Stimulated activated effector memory CD8-positive, alpha-beta T cell treated with anti-CD3 and anti-CD28 coated beads, Interleukin-12 subunit alpha, Interleukin-12 subunit beta, amount 100 ng/mL, for 72 hours (primary cell): Measurements from ENCODE around the gene GIMAP6.
A peak's percentile ranks its signal among the peaks of the same experiment; 100 is the strongest.
"Not testable (repeated sequence)": the region's sequence is repeated elsewhere in the genome, so short reads cannot be mapped to it uniquely, and the experiment has no call there.

Source experiments
- ATAC-seq: fragments of 150-1000 bp; cut with Tn5 transposase; 2 replicates; pipeline ENCODE4 v1.10.0; 2021
- DNase-seq, 2 donors: peaks; one replicate each; pipeline ENCODE4 v3.0.0; 2021 to 2022; ENCODE audit warnings: low spot score in 2 of 2
- H3K27ac Mint-ChIP-seq: one replicate; pipeline ENCODE4 v1.8.0; 2022; ENCODE audit warnings: mild to moderate bottlenecking, mixed read lengths
- H3K36me3 Mint-ChIP-seq: one replicate; pipeline ENCODE4 v1.8.0; 2022; ENCODE audit warnings: mild to moderate bottlenecking, mixed read lengths
- H3K4me1 Mint-ChIP-seq: one replicate; pipeline ENCODE4 v1.8.0; 2022; ENCODE audit warnings: mixed read lengths
- H3K4me3 Mint-ChIP-seq: one replicate; pipeline ENCODE4 v1.8.0; 2022; ENCODE audit warnings: mild to moderate bottlenecking, mixed read lengths
- H3K9me3 Mint-ChIP-seq: one replicate; pipeline ENCODE4 v1.8.0; 2022; ENCODE audit warnings: mixed read lengths

GIMAP6 gene

DNA sequence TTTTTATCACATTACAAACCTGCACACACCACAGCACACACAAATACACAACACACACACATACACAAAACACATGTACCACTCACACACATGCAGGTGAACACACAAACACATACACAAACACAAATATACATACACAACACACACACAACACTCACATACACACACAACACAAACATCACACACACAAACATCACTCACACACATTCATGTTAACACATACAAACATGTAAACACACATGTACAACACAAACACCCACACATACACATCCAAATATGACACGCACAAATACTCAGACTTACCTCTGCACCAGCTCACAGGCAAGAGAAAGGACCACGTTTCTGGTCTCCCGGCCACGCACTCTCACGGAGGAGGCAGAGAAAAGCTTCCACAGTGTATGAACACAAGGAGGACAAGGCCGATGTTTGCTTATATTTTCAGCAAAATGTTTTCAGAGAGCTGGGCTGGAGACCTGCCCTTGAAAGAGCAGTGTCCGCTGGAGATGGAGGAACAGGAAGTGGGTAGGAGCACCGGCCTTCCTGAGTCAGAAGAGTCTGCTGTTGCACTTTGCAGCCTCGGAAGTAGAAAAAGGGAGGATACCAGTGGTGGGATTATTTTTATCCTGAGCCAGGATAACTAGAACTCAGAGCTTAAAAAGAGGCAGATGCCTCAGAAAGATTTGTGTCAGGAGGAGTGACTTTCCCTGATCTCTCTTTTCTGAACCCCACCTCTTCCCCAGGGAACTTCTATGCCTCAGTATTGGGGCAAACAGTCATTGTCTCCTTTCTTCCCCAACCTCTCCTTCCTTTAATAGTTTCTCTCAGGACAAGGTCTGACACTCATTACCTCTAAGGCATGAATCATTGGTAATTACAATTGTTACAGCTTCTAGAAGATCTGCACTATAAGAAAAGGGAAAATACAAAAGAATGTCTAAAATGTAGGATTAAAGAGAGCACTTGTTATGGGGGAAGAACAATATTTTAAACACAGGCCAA lies at the start of gene GIMAP6:
TSS of gene GIMAP6 (minus strand) at position 520 of the 999 bp plus-strand sequence. CDS start 2,243 bp downstream, outside the sequence.
- Mint-ChIP-seq H3K4me3 (peak within 1 kb of the TSS; percentile 88), H3K27ac (peak within 1 kb of the TSS; percentile 94), H3K9me3 (no peaks in the 10 kb centered on the region), H3K4me1 (peaks cover 68% of the 10 kb centered on the region), H3K36me3 (peaks cover 45% of the 10 kb centered on the region)
- ATAC-seq (peak; percentile 85), DNase-seq (peak; percentile 16 to 68)

DNA sequence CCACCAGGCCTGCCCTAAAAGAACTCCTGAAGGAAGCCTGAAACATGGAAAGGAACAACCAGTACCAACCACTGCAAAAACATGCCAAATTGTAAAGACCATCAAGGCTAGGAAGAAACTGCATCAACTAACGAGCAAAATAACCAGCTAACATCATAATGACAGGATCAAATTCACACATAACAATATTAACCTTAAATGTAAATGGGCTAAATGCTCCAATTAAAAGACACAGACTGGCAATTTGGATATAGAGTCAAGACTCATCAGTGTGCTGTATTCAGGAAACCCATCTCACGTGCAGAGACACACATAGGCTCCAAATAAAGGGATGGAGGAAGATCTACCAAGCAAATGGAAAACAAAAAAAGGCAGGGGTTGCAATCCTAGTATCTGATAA lies 48.2 kb upstream of the GIMAP6 start:
- not testable (repeated sequence) for H3K36me3 Mint-ChIP-seq, ATAC-seq, H3K9me3 Mint-ChIP-seq, DNase-seq
- Mint-ChIP-seq H3K27ac (peak overlapping the region; percentile 96), H3K4me1 (peaks cover 86% of the 10 kb centered on the region), H3K4me3 (peak overlapping the region; percentile 21)

DNA sequence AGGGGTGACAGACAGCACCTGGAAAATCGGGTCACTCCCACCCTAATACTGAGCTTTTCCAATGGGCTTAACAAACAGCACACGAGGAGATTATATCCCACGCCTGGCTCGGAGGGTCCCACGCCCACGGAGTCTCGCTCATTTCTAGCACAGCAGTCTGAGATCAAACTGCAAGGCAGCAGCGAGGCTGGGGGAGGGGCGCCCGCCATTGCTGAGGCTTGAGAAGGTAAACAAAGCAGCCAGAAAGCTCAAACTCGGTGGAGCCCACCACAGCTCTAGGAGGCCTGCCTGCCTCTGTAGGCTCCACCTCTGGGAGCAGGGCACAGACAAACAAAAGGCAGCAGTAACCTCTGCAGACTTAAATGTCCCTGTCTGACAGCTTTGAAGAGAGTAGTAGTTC lies 46.4 kb upstream of the GIMAP6 start:
- peak overlapping the region; percentile 55 for H3K4me3 Mint-ChIP-seq
- H3K27ac Mint-ChIP-seq, ATAC-seq: not testable (repeated sequence)

GRCh38 chr7:150676854-150677253 lies 44.7 kb upstream of the GIMAP6 start:
- not testable (repeated sequence) for H3K36me3 Mint-ChIP-seq, ATAC-seq, H3K9me3 Mint-ChIP-seq, DNase-seq
- Mint-ChIP-seq H3K27ac (peak overlapping the region; percentile 78), H3K4me3 (peak overlapping the region; percentile 32), H3K4me1 (peaks cover 64% of the 10 kb centered on the region)

More for the DNA sequence above, 46.4 kb upstream of the GIMAP6 start:
- H3K4me1 Mint-ChIP-seq: peaks cover 74% of the 10 kb centered on the region
- DNase-seq, H3K9me3 Mint-ChIP-seq, H3K36me3 Mint-ChIP-seq: not testable (repeated sequence)

DNA sequence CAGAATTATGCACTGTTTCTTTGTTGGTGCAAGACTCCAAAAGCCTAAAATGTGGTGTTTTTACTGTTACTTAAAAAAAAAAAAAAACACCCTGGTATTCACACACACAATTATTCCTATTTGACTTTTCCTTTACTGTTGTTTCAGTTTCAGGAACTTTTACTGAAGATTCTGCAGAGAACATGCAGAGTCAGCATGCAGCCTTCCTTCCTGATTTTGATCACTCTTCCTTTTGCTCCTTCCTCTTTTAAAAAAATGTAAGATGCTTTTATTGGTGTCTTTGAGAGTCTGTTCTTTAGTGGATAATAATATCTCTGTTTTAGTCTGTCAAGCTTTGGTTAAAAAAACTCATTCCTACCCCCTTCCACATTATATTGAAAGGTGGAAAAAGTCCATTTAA lies 44.1 kb upstream of the GIMAP6 start:
- H3K4me1 Mint-ChIP-seq: peaks cover 63% of the 10 kb centered on the region
- peak overlapping the region; percentile 78 for H3K27ac Mint-ChIP-seq
- not testable (repeated sequence) for H3K9me3 Mint-ChIP-seq, H3K36me3 Mint-ChIP-seq, ATAC-seq, DNase-seq
- peak overlapping the region; percentile 32 for H3K4me3 Mint-ChIP-seq

GRCh38 chr7:150675714-150676113 lies 43.5 kb upstream of the GIMAP6 start:
- ATAC-seq (no peak), DNase-seq (no peak)
- peaks cover 63% of the 10 kb centered on the region for H3K4me1 Mint-ChIP-seq
- peaks cover 6% of the 10 kb centered on the region for H3K36me3 Mint-ChIP-seq
- H3K9me3 Mint-ChIP-seq: peaks cover 5% of the 10 kb centered on the region
- no peak overlapping the region for H3K4me3 Mint-ChIP-seq
- peak overlapping the region; percentile 45 for H3K27ac Mint-ChIP-seq

DNA sequence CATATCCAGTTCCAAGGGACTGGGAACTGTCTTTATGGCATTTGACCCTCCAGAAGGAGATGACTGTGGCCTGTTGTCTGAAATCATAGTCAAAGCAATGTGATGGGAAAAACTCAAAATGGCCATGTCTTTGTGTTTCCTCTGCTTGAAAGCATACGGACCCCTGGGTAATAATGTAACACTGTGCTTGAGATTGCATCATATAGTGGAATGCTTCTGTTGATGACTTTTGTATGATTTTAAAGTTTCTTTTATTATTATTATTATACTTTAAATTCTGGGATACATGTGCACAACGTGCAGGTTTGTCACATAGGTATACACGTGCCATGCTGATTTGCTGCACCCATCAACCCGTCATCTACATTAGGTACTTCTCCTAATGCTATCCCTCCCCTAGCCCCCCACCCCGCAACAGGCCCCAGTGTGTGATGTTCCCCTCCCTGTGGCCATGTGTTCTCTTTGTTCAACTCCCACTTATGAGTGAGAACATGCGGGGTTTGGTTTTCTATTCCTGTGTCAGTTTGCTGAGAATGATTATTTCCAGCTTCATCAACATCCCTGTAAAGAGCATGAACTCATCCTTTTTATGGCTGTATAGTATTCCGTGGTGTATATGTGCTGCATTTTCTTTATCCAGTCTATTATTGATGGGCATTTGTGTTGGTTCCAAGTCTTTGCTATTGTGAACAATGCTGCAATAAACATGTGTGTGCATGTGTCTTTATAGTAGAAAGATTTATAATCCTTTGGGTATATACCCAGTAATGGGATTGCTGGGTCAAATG lies 39.8 kb upstream of the GIMAP6 start:
- peaks cover 63% of the 10 kb centered on the region for H3K4me1 Mint-ChIP-seq
- H3K4me3 Mint-ChIP-seq, H3K27ac Mint-ChIP-seq, H3K36me3 Mint-ChIP-seq, DNase-seq, H3K9me3 Mint-ChIP-seq, ATAC-seq: not testable (repeated sequence)

GRCh38 chr7:150668977-150669376 lies 36.8 kb upstream of the GIMAP6 start:
- peak overlapping the region; percentile 92 for H3K27ac Mint-ChIP-seq
- H3K4me3 Mint-ChIP-seq: no peak overlapping the region
- peaks cover 72% of the 10 kb centered on the region for H3K4me1 Mint-ChIP-seq
- H3K9me3 Mint-ChIP-seq: peaks cover 8% of the 10 kb centered on the region
- ATAC-seq (no peak), DNase-seq (no peak)
- peaks cover 6% of the 10 kb centered on the region for H3K36me3 Mint-ChIP-seq

DNA sequence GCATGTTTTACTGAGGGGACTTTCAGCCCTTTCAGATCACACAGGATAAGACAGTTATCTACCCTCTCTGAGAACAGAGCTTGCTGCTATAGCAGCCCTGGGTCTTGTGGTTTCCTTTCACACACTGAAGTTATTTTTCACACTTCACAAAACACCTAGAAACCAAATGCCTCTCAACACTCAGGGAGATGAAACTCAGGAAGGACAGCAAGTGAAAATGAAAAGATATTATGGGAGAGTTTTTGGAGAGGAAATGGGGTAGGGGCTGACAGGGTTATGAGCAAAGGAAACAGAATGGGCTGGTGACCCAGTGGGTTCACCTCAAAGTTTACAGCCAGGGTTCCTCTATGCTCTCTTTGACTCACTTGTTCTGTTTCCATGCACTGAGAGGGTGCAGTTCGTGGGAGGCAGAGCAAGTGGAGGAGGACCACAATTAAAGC lies 36.3 kb upstream of the GIMAP6 start:
- peak; percentile 92 for ATAC-seq

GRCh38 chr7:150666412-150666811 lies 34.2 kb upstream of the GIMAP6 start:
- Mint-ChIP-seq H3K36me3 (peaks cover 3% of the 10 kb centered on the region), H3K9me3 (peaks cover 3% of the 10 kb centered on the region), H3K27ac (peak overlapping the region; percentile 92), H3K4me1 (peaks cover 84% of the 10 kb centered on the region), H3K4me3 (peak overlapping the region; percentile 67)
- ATAC-seq (no peak), DNase-seq (no peak)

More for the DNA sequence above, 36.3 kb upstream of the GIMAP6 start:
- H3K36me3 Mint-ChIP-seq: peaks cover 6% of the 10 kb centered on the region
- DNase-seq: peak in 1 of 2 donors; percentile 81
- H3K27ac Mint-ChIP-seq: peak overlapping the region; percentile 92
- H3K9me3 Mint-ChIP-seq: peaks cover 8% of the 10 kb centered on the region
- H3K4me1 Mint-ChIP-seq: peaks cover 77% of the 10 kb centered on the region
- H3K4me3 Mint-ChIP-seq: peak overlapping the region; percentile 67

DNA sequence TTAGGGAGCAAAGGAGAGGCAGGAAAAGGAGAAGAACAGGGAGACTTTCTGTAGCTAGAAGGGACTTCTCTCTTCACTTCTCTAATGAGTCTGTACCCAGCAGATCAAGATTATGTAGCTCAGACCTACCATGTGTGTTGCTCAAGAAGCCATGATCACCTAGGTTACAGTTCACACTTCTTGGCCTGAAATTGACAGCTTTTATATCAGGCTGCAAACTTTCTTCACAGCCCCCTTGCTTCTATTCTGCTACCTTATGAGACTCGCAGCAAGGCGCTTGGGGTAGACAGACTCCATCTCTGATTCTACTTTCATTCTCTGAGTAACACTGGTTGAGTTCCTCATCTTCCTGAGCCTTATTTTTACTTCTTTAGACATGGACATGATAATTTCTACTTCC lies 33.7 kb upstream of the GIMAP6 start:
- H3K4me3 Mint-ChIP-seq: peak overlapping the region; percentile 67
- DNase-seq: no peak
- H3K36me3 Mint-ChIP-seq: no peaks in the 10 kb centered on the region
- H3K4me1 Mint-ChIP-seq: peaks cover 84% of the 10 kb centered on the region
- H3K27ac Mint-ChIP-seq: peak overlapping the region; percentile 92
- peak; percentile 52 for ATAC-seq
- peaks cover 3% of the 10 kb centered on the region for H3K9me3 Mint-ChIP-seq

DNA sequence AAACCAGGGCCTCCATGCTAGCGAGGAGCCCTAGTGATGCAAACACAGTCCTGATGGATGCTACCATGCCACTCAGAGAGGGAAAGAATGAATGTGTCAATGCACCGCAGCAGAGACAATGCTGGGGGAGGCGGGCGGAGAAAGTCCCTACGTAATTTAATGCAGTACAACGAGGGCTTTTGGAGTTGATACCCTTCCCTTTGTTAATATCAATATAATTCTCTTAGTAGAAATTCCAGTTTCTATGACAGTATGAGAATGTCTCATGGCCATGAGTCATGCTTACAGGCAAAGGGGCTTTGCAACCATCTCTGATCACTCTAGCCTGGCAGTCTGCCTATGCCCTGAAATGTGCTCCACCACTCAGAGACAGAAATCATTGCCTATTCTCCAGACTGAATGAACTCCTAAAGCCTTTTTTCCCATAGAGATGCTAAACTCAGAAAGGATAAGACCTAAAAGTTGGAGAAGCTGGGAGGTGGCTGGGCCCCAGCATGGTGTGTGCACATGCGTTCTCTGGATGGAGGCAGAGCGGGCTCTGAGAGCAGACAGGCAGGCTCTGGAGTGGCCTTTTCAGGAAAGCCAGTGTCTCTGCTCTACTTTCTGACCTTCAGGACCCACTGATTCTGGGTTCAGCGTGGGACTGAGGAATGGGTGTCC lies 33.0 kb upstream of the GIMAP6 start:
- Mint-ChIP-seq H3K36me3 (no peaks in the 10 kb centered on the region), H3K9me3 (peaks cover 3% of the 10 kb centered on the region), H3K27ac (peak overlapping the region; percentile 92), H3K4me1 (peaks cover 83% of the 10 kb centered on the region), H3K4me3 (peak overlapping the region; percentile 67)
- DNase-seq (peak in 1 of 2 donors; percentile 75), ATAC-seq (peak; percentile 57)

DNA sequence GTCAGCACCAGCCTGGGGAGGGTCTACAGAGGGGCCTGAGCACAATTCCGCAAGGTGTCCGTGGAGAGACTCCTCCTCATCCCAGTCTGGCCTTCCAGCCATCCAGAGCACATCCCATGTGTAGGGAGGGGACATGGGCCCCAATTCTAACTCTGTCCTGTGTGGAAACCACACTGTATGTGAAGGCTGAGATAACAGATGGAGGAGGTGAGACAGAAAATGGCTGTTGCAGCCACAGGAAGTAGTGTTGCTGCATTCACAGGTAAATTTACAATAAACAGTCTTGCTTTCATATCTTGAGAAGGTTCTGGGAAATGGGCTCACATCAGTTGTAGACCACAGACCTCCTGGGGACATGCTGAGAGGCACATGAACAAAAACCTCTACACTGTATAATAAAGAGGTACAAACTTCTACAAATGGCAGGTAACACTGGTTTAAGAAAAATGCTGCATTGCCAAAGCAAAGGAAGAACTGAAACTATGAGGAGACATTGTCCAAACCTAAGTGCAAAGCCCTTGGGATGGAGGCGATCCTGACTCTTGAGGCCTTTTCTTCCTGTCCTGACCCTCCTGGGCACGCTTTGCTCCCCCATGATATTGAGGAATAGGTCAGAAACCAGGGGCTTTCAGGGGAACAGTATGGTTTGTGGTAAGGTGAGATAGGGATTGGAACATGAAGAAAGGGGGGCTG lies 31.8 kb upstream of the GIMAP6 start:
- peak overlapping the region; percentile 67 for H3K4me3 Mint-ChIP-seq
- DNase-seq: peak in 1 of 2 donors; percentile 65
- peak overlapping the region; percentile 92 for H3K27ac Mint-ChIP-seq
- ATAC-seq: no peak
- no peaks in the 10 kb centered on the region for H3K36me3 Mint-ChIP-seq
- peaks cover under 1% of the 10 kb centered on the region for H3K9me3 Mint-ChIP-seq
- peaks cover 78% of the 10 kb centered on the region for H3K4me1 Mint-ChIP-seq

- H3K27ac Mint-ChIP-seq: peak overlapping the region; percentile 92
- not testable (repeated sequence) for ATAC-seq, DNase-seq
Measured at GRCh38 chr7:150662821-150663220, 30.6 kb upstream of the GIMAP6 start.

More at GRCh38 chr7:150662821-150663220, 30.6 kb upstream of the GIMAP6 start:
- not testable (repeated sequence) for H3K36me3 Mint-ChIP-seq, H3K9me3 Mint-ChIP-seq
- Mint-ChIP-seq H3K4me1 (peaks cover 68% of the 10 kb centered on the region), H3K4me3 (peak overlapping the region; percentile 67)
